A549 (cell line): ENCODE measurements around the gene SYTL3. TPM values are rescaled to one million over a fixed set of nuclear protein-coding genes. Genes with fewer than 3 reads are reported as not detected.

Source experiments
- ATAC-seq, 2 experiments: fragments of 200-7000 bp in 1 of 2; fragments of >200 bp in 1 of 2; cut with Nextera tagmentation in 1 of 2; cut with Tn5 transposase in 1 of 2; 3 replicates each; pipeline versions ENCODE4 v1.8.0 to v1.9.1; 2018 to 2020; ENCODE audit warnings: mild to moderate bottlenecking in 1 of 2, moderate library complexity in 1 of 2
- CTCF ChIA-PET: fragments of 300-600 bp; sonication (Branson Sonifier 250); formaldehyde crosslinking; extraction: SDS; loops from one replicate; lab custom pipeline; 2021; ENCODE audit warnings: antibody characterized with exemption, inconsistent platforms; lab: Yijun Ruan, JAX
- POLR2A ChIA-PET: fragments of 350-600 bp; formaldehyde crosslinking; extraction: SDS; loops from one replicate; lab custom pipeline; 2021; ENCODE audit warnings: antibody characterized with exemption, inconsistent platforms; lab: Yijun Ruan, JAX
- DNase-seq, 2 experiments: peaks; one replicate each; pipeline versions ENCODE4 v3.0.0 to v3.0.0-alpha.2; 2011 to 2016; ENCODE audit warnings: low read depth in 1 of 2, low spot score in 1 of 2
- FAIRE-seq: peaks from 2 replicates; lab custom pipeline; 2011; peaks lifted over from hg19 to GRCh38; lab: Jason Lieb, UNC
- H3K27ac ChIP-seq, 2 experiments: fragments of >200 bp; sonication (Bioruptor Twin); formaldehyde crosslinking; 3 replicates each; pipeline ENCODE4 v1.5.1; 2016 to 2017
- H3K4me1 ChIP-seq: fragments of >200 bp; sonication (Bioruptor Twin); formaldehyde crosslinking; 3 replicates; pipeline ENCODE4 v1.6.1; 2016
- H3K4me2 ChIP-seq: fragments of >200 bp; sonication (Bioruptor Twin); formaldehyde crosslinking; 3 replicates; pipeline ENCODE4 v1.6.1; 2016
- H3K4me3 ChIP-seq: fragments of >200 bp; sonication (Bioruptor Twin); formaldehyde crosslinking; 3 replicates; pipeline ENCODE4 v1.5.1; 2016
- H3K9me3 ChIP-seq: fragments of >200 bp; sonication (Bioruptor Twin); formaldehyde crosslinking; 3 replicates; pipeline ENCODE4 v1.6.1; 2016
- BHLHE40 ChIP-seq: IDR thresholded peaks from 2 replicates; pipeline ENCODE4 v1.6.1; 2012; ENCODE audit warnings: low read depth, low read length, inconsistent platforms
- CBX8 ChIP-seq: fragments of 200-600 bp; sonication (generic); IDR thresholded peaks from 2 replicates; pipeline ENCODE4 v1.6.1; 2016
- CEBPB ChIP-seq, 2 experiments: fragments of >200 bp in 1 of 2; sonication (Bioruptor Twin) in 1 of 2; formaldehyde crosslinking in 1 of 2; IDR thresholded peaks; 2 replicates each; pipeline ENCODE4 v1.6.1; 2012 to 2016
- FOSB ChIP-seq: fragments of 250-450 bp; sonication (Bioruptor Pico); IDR thresholded peaks from 2 replicates; pipeline ENCODE4 v1.5.0; 2020; ENCODE audit warnings: mild to moderate bottlenecking, moderate library complexity
- FOXS1 ChIP-seq: fragments of 250-450 bp; sonication (Bioruptor Pico); IDR thresholded peaks from 2 replicates; pipeline ENCODE4 v1.5.0; 2020; ENCODE audit warnings: mild to moderate bottlenecking, moderate library complexity
- JUN ChIP-seq, 2 experiments: fragments of >200 bp; sonication (Bioruptor Twin); formaldehyde crosslinking; IDR thresholded peaks; 2 replicates in 1 of 2; 3 replicates in 1 of 2; pipeline ENCODE4 v1.6.1; 2016 to 2017
- NPAS2 ChIP-seq: fragments of 250-450 bp; sonication (Bioruptor Pico); IDR thresholded peaks from 2 replicates; pipeline ENCODE4 v1.8.0; 2022; ENCODE audit warnings: mild to moderate bottlenecking, moderate library complexity, borderline replicate concordance
- PBX3 ChIP-seq: IDR thresholded peaks from 2 replicates; pipeline ENCODE4 v1.6.1; 2012
- POLR2A ChIP-seq: IDR thresholded peaks from 2 replicates; pipeline ENCODE4 v1.6.1; 2012; ENCODE audit warnings: mild to moderate bottlenecking, low read length
- POLR2AphosphoS2 ChIP-seq: conservative IDR thresholded peaks from 2 replicates; pipeline ENCODE4 v1.6.1; 2012; ENCODE audit warnings: low read length, improper control_type of control experiment, inconsistent platforms
- RARB ChIP-seq: fragments of 250-450 bp; sonication (Bioruptor Pico); IDR thresholded peaks from 2 replicates; pipeline ENCODE4 v1.8.0; 2021; ENCODE audit warnings: mild to moderate bottlenecking, moderate library complexity
- RNF2 ChIP-seq: fragments of 200-600 bp; sonication (generic); IDR thresholded peaks from 2 replicates; pipeline ENCODE4 v1.6.1; 2016; ENCODE audit warnings: low read depth, mild to moderate bottlenecking, antibody characterized with exemption, moderate library complexity, borderline replicate concordance
- ZC3H11A ChIP-seq: fragments of 450-650 bp; IDR thresholded peaks from 2 replicates; pipeline ENCODE4 v1.6.1; 2014; ENCODE audit warnings: antibody characterized with exemption, mild to moderate bottlenecking
- WGBS: methylation state at CpG from one replicate; pipeline ENCODE4 v1.1.6; 2017; ENCODE audit errors: missing lambda C conversion rate; 5-methylcytosine and 5-hydroxymethylcytosine counted together
- polyA plus RNA-seq, 4 experiments: library from polyadenylated mRNA; depleted of rRNA in 3 of 4; stranded (reverse); fragments of >200 nt; fragmentation: RNase III in 1 of 4; extraction: RNeasy Plus Mini Kit Qiagen cat#74134 plus additional on column Dnase treatment in 1 of 4; gene quantifications; 2 replicates in 3 of 4; 3 replicates in 1 of 4; pipeline ENCODE4 v1.2.3, GENCODE V29; 2011 to 2017
- TF ChIP-seq, protein P1 (sequence below): fragments of >200 bp; sonication (Bioruptor Twin); formaldehyde crosslinking; IDR thresholded peaks from 2 replicates; pipeline ENCODE4 v1.6.1; 2016
- TF ChIP-seq, protein P2 (sequence below): fragments of 250-450 bp; sonication (Bioruptor Pico); IDR thresholded peaks from 2 replicates; pipeline ENCODE4 v1.5.0; 2021; ENCODE audit warnings: mild to moderate bottlenecking, moderate library complexity, borderline replicate concordance
- TF ChIP-seq, protein P3 (sequence below): fragments of 450-650 bp; IDR thresholded peaks from 2 replicates; pipeline ENCODE4 v1.6.1; 2014; ENCODE audit warnings: antibody characterized with exemption
- TF ChIP-seq, protein P4 (sequence below): IDR thresholded peaks from 2 replicates; pipeline ENCODE4 v1.6.1; 2012; ENCODE audit warnings: low read depth, borderline replicate concordance

Gene SYTL3
- polyA plus RNA-seq, 2 of the 4 experiments (the other 2 are of a cell fraction), result 0.63 to 0.89 TPM

GRCh38 chr6:158781692-158782373 is 132.0 kb downstream of the SYTL3 start (continued):
- TF ChIP-seq, protein P1, sequence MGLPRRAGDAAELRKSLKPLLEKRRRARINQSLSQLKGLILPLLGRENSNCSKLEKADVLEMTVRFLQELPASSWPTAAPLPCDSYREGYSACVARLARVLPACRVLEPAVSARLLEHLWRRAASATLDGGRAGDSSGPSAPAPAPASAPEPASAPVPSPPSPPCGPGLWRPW, result no peak
- TF ChIP-seq, protein P2, sequence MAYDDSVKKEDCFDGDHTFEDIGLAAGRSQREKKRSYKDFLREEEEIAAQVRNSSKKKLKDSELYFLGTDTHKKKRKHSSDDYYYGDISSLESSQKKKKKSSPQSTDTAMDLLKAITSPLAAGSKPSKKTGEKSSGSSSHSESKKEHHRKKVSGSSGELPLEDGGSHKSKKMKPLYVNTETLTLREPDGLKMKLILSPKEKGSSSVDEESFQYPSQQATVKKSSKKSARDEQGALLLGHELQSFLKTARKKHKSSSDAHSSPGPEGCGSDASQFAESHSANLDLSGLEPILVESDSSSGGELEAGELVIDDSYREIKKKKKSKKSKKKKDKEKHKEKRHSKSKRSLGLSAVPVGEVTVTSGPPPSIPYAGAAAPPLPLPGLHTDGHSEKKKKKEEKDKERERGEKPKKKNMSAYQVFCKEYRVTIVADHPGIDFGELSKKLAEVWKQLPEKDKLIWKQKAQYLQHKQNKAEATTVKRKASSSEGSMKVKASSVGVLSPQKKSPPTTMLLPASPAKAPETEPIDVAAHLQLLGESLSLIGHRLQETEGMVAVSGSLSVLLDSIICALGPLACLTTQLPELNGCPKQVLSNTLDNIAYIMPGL (CRISPR knock-in tag), result no peak
- TF ChIP-seq NPAS2 (CRISPR knock-in tag) (no peak), PBX3 (no peak)
- TF ChIP-seq, protein P3, sequence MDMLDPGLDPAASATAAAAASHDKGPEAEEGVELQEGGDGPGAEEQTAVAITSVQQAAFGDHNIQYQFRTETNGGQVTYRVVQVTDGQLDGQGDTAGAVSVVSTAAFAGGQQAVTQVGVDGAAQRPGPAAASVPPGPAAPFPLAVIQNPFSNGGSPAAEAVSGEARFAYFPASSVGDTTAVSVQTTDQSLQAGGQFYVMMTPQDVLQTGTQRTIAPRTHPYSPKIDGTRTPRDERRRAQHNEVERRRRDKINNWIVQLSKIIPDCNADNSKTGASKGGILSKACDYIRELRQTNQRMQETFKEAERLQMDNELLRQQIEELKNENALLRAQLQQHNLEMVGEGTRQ, result no peak

DNA sequence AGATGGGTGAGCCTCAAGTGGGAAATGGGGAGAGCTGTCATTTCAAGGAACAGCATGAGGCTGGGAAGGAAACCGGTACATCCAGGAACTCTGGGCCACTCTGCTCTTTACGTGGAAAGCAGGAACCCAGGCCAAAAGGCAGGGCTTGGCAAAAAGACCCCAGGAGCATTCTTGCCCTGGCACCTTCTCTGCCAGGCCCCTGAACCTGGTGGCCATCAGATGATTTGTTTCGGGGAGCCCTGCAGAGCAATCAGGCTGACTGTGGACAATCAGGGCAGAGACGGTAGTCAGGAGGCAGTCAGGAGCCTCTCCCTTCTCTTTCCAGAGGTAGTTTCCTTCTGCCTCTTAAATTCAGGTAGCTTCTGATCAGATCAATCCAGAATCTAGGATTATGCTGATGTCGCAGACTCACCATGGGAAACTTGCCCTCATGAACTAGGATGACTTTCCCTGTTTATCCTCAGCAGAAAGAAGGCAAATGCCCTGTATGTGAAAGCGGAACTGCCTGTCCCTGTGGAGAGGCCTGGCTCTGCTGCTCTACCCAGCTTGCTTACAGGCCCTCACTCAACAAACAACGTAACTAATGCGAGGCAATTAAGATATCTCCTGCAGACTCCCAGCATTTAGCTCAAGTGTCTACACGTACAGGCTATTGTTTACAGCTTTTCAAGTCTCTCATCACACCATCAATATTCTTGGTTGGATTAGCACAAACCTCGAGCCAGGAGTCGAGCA is 132.7 kb downstream of the SYTL3 start:
- no peak for DNase-seq
- no peak for TF ChIP-seq RNF2
- no peak for TF ChIP-seq NPAS2 (CRISPR knock-in tag)
- TF ChIP-seq POLR2A, result no peak
- no peak for TF ChIP-seq CBX8
- TF ChIP-seq, protein P4, sequence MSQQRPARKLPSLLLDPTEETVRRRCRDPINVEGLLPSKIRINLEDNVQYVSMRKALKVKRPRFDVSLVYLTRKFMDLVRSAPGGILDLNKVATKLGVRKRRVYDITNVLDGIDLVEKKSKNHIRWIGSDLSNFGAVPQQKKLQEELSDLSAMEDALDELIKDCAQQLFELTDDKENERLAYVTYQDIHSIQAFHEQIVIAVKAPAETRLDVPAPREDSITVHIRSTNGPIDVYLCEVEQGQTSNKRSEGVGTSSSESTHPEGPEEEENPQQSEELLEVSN, result no peak
- TF ChIP-seq, protein P2 (CRISPR knock-in tag), result no peak
- TF ChIP-seq POLR2AphosphoS2, result no peak
- no peak for TF ChIP-seq RARB (CRISPR knock-in tag)
- TF ChIP-seq, protein P1, result no peak
- no peak for TF ChIP-seq FOSB (CRISPR knock-in tag)
- TF ChIP-seq JUN (IDR thresholded peaks at IDR 0.05), result no peak
- no peak for TF ChIP-seq FOXS1
- TF ChIP-seq CEBPB (IDR thresholded peaks at IDR 0.05), result no peak
- no peak for TF ChIP-seq ZC3H11A
- no peak for TF ChIP-seq BHLHE40
- ATAC-seq, result no peak
- CTCF ChIA-PET, result interaction anchor here (0.8 to 1.2 kb wide), 3 partner anchors 14 to 176 kb away, joined by 3 read pairs; no protein-coding TSS in a partner anchor
- H3K27ac ChIP-seq, result no peak overlapping the region
- H3K4me2 ChIP-seq, result no peak overlapping the region
- no peaks in the 10 kb centered on the region for H3K9me3 ChIP-seq
- no peak for FAIRE-seq
- 91% methylated on average over 11 of the region's 11 CpGs for WGBS
- H3K4me1 ChIP-seq, result peaks cover 16% of the 10 kb centered on the region; the same call in 2 of the 3 replicates
- POLR2A ChIA-PET, result no interaction called here
- no peak overlapping the region for H3K4me3 ChIP-seq
